Neural progenitor cell (in vitro differentiated cells): ENCODE results near the gene PLCB1.

Experiments used
- EZH2 ChIP-seq: fragments of 200-600 bp; sonication (generic); IDR thresholded peaks from 2 replicates; pipeline ENCODE4 v1.6.1; 2017; ENCODE audit warnings: antibody characterized with exemption, mild to moderate bottlenecking, moderate library complexity
- EZH2phosphoT487 ChIP-seq: fragments of 200-600 bp; sonication (generic); IDR thresholded peaks from 2 replicates; pipeline ENCODE4 v1.6.1; 2017; ENCODE audit warnings: antibody characterized with exemption
- TF ChIP-seq, protein P1 (sequence below): fragments of 200-600 bp; sonication (generic); IDR thresholded peaks from 2 replicates; pipeline ENCODE4 v1.5.1; 2017; ENCODE audit warnings: antibody characterized with exemption, mild to moderate bottlenecking

DNA sequence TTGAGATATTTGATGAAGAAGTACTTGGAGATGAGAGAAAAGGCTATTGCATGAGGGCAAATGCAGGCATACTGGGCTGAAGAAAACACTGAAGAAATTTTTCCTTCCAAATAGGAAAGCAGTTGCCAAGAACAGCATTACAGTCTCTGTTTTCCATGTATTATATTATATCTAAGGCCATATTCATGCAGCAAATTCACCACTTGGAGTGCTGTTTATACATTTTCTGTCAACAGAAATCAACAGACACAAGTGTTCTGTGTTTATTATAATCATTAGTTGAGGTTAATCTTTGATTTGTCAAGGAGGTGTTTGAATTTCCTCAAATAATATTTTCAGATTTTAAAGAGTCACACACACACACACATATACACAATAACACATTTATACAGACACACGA lies 668.0 kb downstream of the PLCB1 start:
- TF ChIP-seq, protein P1, sequence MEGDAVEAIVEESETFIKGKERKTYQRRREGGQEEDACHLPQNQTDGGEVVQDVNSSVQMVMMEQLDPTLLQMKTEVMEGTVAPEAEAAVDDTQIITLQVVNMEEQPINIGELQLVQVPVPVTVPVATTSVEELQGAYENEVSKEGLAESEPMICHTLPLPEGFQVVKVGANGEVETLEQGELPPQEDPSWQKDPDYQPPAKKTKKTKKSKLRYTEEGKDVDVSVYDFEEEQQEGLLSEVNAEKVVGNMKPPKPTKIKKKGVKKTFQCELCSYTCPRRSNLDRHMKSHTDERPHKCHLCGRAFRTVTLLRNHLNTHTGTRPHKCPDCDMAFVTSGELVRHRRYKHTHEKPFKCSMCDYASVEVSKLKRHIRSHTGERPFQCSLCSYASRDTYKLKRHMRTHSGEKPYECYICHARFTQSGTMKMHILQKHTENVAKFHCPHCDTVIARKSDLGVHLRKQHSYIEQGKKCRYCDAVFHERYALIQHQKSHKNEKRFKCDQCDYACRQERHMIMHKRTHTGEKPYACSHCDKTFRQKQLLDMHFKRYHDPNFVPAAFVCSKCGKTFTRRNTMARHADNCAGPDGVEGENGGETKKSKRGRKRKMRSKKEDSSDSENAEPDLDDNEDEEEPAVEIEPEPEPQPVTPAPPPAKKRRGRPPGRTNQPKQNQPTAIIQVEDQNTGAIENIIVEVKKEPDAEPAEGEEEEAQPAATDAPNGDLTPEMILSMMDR, result no peak
- TF ChIP-seq EZH2phosphoT487 (no peak), EZH2 (no peak)
